NCI-H524 treated with DMSO at 0.1 percent for 48 hours (cell line): ENCODE data around the gene ASGR1.
"Not testable (repeated sequence)": the region's sequence is repeated elsewhere in the genome, so short reads cannot be mapped to it uniquely, and the experiment has no call there.

Experiments
- DNase-seq: peaks from one replicate; lab custom pipeline; 2025; lab: John Stamatoyannopoulos, UW

Gene ASGR1

GRCh38 chr17:7159571-7159970 lies 19.6 kb downstream of the ASGR1 start:
- not testable (repeated sequence) for DNase-seq

GRCh38 chr17:7158424-7158823 lies 20.7 kb downstream of the ASGR1 start:
- DNase-seq, result not testable (repeated sequence)

DNA sequence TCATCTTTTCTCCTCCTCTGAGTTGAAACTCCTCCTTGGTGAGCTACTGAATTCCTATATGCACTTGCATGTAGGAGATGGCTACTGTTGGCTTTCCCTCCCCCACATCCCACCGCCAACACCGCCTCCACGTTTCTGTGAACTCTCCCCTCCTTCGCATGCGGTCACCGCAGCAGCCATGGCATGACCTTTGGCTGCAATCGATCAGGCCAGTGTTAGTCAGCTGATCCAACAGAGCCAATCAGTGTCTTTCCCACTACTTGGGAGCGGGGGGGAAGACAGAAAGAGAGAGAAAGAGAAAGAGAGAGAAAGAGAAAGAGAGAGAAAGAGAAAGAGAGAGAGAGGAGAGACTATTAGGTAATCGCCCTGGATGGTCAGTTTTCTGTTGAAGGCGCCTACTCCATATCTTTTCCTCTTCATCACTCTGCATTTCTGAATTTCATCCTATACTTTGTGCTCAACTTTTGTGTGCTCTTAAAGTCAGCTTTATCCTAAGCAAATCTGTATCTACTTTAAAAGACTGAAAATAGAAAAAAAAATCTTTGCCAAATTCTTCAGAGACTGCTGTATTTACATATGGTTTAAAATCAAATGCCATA lies 22.7 kb downstream of the ASGR1 start:
- DNase-seq, result no peak

- no peak for DNase-seq
Observed at GRCh38 chr17:7147772-7148171, 31.4 kb downstream of the ASGR1 start.

DNA sequence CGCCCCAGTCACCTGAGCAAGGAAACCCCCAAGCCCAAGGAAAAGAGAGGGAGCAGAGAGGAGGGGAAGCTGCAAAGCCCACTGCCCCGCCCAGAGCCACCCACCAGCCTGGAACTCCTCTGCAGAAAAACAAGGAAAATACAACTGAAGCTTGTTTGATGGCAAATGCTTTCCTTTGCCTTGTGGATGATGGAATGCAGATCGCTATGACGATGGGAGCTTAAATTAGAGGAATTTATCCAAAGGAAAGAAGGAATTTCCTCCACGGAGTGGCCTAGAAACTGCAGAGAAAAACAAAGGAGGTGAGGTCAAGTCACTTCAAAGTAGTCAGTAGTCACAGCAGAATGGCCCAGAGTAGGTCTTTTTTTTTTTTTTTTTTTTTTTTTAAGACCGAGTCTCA lies 33.1 kb downstream of the ASGR1 start:
- no peak for DNase-seq

GRCh38 chr17:7144213-7144612 lies 35.0 kb downstream of the ASGR1 start:
- DNase-seq, result no peak

- DNase-seq, result no peak
Observed at GRCh38 chr17:7141824-7142223, 37.3 kb downstream of the ASGR1 start.

DNA sequence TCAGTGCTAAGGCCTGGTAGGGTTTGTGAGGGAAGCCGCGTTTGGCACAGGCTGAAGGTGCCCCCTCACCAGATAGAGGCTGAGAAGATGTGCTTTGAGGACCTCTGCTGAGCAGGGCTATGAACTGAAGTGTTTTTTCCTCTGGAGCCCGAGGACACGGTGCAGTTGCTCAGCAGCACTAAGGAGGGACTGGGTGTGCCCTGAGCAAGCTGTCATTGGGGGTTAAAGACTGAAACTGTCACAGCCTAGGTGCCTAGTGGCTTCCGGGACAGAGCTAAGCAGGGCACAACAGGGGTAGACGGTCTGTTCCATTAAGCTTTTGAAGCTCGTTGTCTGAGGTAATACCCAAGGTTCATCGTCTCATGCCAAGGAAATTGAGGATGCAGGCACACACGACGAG lies 39.8 kb downstream of the ASGR1 start:
- DNase-seq, result no peak

DNA sequence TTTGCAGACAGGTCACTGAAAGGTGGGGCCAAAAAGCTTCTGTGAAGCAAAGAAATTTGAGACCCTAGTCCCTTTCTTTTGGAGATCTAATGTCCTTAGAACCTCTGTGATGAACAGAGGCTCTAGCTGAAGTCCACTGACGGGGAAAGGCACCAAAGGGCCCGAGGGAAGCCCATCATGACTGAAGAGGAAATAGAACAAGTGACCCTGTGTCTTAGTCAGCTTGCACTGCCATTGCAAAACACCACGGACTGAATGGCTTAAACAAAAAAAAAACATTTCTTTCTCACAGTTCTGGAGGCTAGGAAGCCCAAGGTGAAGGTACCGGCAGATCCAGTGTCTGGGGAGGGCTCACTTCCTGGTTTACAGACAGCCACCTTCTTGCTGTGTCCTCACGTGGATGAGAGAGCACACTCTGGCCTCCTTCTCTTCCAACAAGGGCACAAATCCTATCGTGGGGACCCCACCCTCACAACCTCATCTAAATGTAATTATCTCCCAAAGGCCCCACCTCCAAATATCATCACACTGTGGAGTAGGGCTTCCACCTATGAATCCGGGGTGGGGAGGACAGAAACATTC lies 40.3 kb downstream of the ASGR1 start:
- DNase-seq, result no peak

DNA sequence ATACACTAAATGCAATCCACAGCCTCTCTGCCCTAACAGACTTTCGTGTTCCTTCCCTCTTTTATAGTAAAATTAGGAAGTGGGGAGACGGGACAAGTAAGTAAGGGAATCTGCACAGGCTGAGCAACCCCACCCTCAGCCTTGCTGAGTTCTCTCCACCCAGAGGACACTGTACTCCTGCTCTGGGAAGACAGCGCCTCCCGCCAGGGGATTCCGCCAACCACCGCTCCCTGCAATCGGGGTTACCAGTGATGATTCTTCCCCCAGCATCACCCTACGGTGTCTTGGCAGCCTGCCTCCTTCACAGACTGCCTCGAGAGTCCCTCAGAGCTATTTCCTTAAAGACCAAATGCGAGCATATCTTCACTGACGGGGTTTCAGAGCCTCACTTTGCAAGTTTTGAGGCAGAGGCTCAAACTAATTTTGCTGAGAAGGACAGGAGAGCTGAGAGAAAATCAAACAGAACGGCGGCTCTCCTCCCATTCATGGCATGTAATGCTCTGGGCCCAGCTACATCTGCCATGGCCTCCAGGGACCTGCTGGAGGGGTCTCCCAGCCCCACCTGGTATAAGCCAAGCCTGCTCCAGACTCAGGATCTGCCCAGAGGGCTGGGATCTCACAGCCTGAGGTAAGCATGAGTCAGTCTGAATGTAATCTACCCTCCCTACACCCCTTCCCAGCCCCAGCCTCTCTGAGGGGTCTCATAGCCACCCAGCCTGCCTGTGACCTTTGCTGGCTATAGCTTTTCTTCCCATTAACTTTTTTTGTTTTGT lies 41.8 kb downstream of the ASGR1 start:
- no peak for DNase-seq

DNA sequence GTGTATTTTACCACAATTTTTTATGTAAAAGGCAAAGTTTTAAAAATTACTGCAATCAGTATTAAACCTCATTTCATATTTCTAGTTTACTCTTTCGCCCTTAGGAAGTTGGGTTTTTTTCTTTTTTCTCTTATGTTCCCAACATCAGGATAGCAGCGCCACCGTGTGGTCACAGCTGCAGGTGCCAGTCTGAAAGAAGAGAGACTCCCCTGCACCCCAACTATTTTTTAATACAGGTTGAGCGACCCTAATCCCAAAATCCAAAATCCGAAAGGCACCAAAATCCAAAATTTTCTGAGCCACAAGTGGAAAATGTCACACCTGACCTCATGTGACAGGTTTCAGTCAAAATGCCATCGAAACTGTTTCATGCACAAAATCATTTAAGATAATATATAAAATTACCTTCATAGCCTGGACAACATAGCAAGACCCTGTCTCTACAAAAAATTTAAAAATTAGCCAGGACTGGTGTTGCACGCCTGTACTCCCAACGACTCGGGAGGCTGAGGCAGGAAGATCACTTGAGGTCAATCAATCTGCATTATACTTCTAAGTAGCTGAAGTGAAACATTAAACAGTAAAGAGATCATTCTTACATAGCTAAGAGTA lies 42.8 kb downstream of the ASGR1 start:
- no peak for DNase-seq

- DNase-seq, result no peak
Observed at GRCh38 chr17:7133916-7134315, 45.3 kb downstream of the ASGR1 start.

GRCh38 chr17:7133424-7133823 lies 45.7 kb downstream of the ASGR1 start:
- no peak for DNase-seq

DNA sequence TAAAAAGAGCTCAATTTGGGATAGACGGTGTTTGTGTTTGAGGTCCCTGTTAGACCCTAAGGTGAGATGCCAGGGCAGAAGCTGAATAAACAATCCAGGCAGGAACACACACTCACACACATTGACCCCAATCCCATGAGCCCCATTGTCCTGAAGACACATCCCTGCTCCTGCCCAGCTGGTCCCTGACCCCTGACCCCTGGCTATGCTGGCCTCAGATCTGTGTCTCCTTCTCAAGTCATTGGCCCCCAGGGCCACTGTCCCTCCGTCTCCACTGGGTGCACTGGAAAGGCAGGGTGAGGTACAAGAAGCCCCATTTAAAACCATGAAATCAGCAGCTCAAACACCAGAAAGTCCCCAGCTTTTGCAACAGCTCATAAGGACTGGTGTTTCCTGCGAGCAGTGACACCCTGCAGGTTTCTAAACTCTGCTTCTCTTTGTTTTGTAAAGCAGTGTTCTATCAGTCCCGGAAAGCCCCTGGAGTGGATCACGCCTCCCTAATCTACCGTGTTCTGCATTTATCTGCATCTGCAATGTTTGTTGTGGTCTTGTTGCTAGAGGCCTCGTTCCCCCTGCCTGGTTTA lies 46.6 kb downstream of the ASGR1 start:
- no peak for DNase-seq

DNA sequence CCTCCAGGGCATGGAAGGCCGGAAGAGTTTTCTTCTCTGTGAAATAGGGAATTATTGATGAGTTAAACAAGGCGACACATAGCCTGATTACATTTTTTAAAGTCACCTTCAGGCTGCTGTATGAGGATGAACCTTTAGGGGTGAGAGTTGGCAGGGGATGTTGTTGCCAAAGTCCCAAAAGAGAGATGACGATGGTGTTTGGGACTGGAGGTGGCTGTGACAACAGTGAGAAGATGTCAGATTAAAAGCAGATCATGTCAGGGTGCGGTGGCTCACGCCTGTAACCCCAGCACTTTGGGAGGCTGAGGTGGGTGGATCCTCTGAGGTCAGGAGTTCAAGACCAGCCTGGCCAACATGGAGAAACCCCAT lies 47.8 kb downstream of the ASGR1 start:
- DNase-seq, result no peak

GRCh38 chr17:7130621-7131422 lies 48.3 kb downstream of the ASGR1 start:
- DNase-seq, result no peak

DNA sequence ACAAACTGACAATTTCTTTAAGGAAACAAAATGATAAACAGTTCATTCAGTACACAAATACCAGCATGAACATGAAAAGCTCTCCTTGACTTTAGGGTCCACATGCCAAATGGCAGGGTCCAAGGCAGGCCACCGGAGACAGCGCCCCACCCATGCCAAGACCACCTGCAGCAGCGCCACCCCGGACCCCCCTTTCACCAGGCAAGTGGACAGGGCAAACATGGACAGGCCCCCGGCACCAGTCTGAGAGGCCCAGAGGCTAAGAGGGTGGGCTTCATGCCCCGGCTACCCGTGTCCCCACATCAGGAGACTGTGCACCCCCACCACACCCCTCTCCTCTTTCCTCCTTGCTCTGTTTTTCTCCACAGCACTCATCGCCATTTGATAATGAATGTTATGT lies 49.9 kb downstream of the ASGR1 start:
- DNase-seq, result no peak

- DNase-seq, result no peak
Observed at GRCh38 chr17:7128160-7128559, 51.0 kb downstream of the ASGR1 start.

DNA sequence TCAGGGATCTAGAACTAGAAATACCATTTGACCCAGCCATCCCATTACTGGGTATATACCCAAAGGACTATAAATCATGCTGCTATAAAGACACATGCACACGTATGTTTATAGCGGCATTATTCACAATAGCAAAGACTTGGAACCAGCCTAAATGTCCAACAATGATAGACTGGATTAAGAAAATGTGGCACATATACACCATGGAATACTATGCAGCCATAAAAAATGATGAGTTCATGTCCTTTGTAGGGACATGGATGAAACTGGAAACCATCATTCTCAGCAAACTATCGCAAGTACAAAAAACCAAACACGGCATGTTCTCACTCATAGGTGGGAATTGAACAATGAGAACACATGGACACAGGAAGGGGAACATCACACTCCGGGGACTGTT lies 51.7 kb downstream of the ASGR1 start:
- not testable (repeated sequence) for DNase-seq

- DNase-seq, result not testable (repeated sequence)
Observed at GRCh38 chr17:7126386-7126785, 52.8 kb downstream of the ASGR1 start.

- no peak for DNase-seq
Observed at GRCh38 chr17:7124923-7125322, 54.2 kb downstream of the ASGR1 start.

- DNase-seq, result no peak
Observed at GRCh38 chr17:7123844-7124243, 55.3 kb downstream of the ASGR1 start.
